AG04450 (cell line): ENCODE results near the gene C2CD2. TPM values are rescaled to one million over a fixed set of nuclear protein-coding genes. Genes with fewer than 3 reads are reported as not detected.

Source experiments
- CTCF ChIA-PET: fragments of 300-600, 350-600 bp; formaldehyde crosslinking; extraction: SDS; loops from one replicate; lab custom pipeline; 2022; ENCODE audit warnings: antibody characterized with exemption, inconsistent platforms; lab: Charles Lee
- POLR2A ChIA-PET: fragments of 350-600 bp; formaldehyde crosslinking; extraction: SDS; loops from one replicate; lab custom pipeline; 2021; ENCODE audit warnings: antibody characterized with exemption, inconsistent platforms; lab: Yijun Ruan, JAX
- DNase-seq: peaks from one replicate; pipeline ENCODE4 v3.0.0-alpha.2; 2011; ENCODE audit warnings: low read depth, low spot score
- H3K27ac ChIP-seq: one replicate; pipeline ENCODE4 v1.5.1; 2012; ENCODE audit warnings: low read depth, low read length, control low read depth
- H3K27me3 ChIP-seq: one replicate; pipeline ENCODE4 v1.6.0; 2012; ENCODE audit warnings: low read length; ENCODE audit not compliant: control insufficient read depth, insufficient read depth
- H3K4me3 ChIP-seq: 2 replicates; pipeline ENCODE4 v1.5.1; 2011; ENCODE audit warnings: mild to moderate bottlenecking, low read depth, low read length, control low read depth
- H3K9me3 ChIP-seq: 2 replicates; pipeline ENCODE4 v1.5.1; 2012; ENCODE audit warnings: low read length; ENCODE audit not compliant: control insufficient read depth, insufficient read depth
- polyA plus RNA-seq: library from polyadenylated mRNA; depleted of rRNA; stranded (reverse); fragments of >200 nt; gene quantifications from 2 replicates; pipeline ENCODE4 v1.2.3, GENCODE V29; 2011
- TF ChIP-seq, protein P1 (sequence below): IDR thresholded peaks from 2 replicates; pipeline ENCODE4 v1.5.1; 2011; ENCODE audit warnings: low read depth, low read length, control low read depth, inconsistent platforms

Gene C2CD2
- polyA plus RNA-seq, 1 experiment: 25.4 TPM

DNA sequence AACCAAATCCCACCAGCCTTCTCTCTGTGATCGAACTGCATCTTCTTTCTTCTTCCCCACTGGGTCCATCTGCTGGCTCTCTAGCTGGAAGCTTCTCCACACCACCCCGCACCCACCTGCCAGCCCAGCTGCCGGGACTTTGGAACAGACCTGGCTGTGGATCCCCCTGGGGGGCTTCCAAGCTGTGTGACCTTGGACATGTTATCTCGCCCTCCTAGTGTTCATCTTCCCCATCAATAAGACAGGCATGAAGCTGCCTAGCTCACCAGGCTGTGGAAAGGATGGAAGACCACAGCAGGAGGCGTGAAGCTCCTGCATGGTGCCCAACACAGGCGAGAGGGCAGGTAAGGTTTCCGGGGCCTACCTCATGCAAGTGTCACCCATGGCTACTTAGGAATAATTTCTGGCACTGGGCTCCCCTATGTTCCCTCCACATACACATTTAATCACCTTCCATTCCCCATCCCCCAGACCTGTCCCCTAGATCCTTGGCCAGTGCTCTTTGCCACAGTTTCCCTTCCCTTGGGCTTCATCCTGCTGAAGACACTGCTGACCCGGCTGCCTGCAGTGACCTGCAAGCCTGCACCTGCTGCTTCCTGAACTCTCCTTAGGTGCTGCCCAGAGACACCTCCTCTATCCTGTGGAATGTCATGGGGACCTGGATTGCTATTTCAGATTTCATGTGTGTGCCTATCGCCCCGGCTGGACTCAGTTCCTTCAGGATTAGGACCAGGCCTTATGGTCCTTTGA, 13.2 kb upstream of the C2CD2 start:
- peaks cover 7% of the 10 kb centered on the region for H3K27me3 ChIP-seq
- ChIA-PET POLR2A (interaction anchor here (0.6 kb wide), 1 partner anchor 31 kb away, joined by 3 read pairs; no protein-coding TSS in a partner anchor), CTCF (no interaction called here)
- DNase-seq: no peak
- no peak overlapping the region for H3K27ac ChIP-seq
- H3K9me3 ChIP-seq: no peaks in the 10 kb centered on the region; the same call in 1 of the 2 replicates
- no peak overlapping the region for H3K4me3 ChIP-seq
- TF ChIP-seq, protein P1, sequence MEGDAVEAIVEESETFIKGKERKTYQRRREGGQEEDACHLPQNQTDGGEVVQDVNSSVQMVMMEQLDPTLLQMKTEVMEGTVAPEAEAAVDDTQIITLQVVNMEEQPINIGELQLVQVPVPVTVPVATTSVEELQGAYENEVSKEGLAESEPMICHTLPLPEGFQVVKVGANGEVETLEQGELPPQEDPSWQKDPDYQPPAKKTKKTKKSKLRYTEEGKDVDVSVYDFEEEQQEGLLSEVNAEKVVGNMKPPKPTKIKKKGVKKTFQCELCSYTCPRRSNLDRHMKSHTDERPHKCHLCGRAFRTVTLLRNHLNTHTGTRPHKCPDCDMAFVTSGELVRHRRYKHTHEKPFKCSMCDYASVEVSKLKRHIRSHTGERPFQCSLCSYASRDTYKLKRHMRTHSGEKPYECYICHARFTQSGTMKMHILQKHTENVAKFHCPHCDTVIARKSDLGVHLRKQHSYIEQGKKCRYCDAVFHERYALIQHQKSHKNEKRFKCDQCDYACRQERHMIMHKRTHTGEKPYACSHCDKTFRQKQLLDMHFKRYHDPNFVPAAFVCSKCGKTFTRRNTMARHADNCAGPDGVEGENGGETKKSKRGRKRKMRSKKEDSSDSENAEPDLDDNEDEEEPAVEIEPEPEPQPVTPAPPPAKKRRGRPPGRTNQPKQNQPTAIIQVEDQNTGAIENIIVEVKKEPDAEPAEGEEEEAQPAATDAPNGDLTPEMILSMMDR: no peak

DNA sequence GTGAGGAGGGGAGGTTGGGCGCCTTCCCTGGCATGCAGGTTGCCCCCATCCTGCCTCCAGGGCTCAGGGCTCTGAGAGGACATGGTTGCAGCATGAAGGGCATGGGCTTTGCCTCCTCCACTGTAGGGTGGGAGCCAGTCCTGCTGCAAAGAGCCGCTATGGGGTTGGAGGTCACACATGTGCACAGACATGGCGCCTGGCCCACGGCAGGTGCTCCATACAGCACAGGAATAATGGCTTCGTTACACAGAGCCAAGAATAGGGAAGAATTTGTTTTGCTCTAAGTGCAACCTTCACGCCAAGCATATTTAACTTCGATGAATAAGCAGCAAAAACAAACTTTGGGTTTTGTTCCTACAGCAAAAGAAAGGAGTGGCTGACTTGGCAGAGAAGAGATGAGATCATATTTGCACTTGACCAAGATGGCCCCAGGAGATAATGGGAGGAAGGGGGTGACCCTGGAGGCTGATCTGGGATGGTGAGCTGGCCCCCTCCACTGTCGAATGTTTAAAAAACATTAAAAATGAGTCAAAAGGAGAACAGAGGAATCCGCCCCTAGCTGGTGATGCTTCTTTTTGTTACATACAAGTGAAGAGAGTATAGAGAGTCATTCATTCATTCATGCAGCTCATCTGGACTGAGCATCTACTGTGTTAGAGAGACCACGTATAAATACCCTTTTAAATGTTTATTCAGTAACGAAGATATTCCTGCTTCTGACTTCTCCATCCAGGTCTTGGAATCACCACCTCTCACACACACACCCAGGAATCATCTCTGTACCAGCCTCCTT, 12.4 kb upstream of the C2CD2 start:
- no peak for DNase-seq
- no peak overlapping the region for H3K4me3 ChIP-seq
- POLR2A ChIA-PET: interaction anchor here (0.6 kb wide), 1 partner anchor 31 kb away, joined by 3 read pairs; no protein-coding TSS in a partner anchor
- no peak overlapping the region for H3K27ac ChIP-seq
- H3K27me3 ChIP-seq: peaks cover 7% of the 10 kb centered on the region
- TF ChIP-seq, protein P1: no peak
- H3K9me3 ChIP-seq: no peaks in the 10 kb centered on the region; the same call in 1 of the 2 replicates
- CTCF ChIA-PET: no interaction called here

DNA sequence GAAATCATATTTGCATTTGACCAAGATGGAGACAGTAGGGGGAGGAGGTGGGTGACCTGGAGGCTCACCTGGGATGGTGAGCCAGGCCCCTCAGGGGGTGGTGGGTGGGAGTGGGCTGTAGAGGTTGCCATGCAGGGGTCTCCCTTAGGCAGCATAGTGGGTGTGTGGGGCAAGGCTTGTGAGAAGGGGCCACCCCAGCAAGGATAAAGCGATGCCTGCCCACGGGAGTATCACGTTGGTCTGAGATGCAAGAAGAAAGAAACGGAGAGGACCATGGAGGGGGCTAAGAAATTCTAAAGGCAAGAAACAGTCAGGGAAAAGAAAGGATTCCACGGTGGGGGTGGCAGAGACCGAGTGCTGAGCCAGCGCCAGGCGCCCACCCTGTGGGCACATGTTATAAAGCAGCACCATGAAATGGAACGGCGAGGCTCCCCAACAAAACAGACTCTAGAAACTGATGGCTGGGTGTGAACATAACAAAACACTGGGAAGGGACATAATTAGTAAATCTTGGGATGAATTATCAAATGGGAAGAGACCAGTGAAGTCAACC, 11.7 kb upstream of the C2CD2 start:
- Histone ChIP-seq H3K9me3 (no peaks in the 10 kb centered on the region; the same call in 1 of the 2 replicates), H3K27ac (no peak overlapping the region), H3K4me3 (no peak overlapping the region), H3K27me3 (peaks cover 3% of the 10 kb centered on the region)
- no peak for DNase-seq
- TF ChIP-seq, protein P1: no peak
- CTCF ChIA-PET: no interaction called here
- POLR2A ChIA-PET: no interaction called here

DNA sequence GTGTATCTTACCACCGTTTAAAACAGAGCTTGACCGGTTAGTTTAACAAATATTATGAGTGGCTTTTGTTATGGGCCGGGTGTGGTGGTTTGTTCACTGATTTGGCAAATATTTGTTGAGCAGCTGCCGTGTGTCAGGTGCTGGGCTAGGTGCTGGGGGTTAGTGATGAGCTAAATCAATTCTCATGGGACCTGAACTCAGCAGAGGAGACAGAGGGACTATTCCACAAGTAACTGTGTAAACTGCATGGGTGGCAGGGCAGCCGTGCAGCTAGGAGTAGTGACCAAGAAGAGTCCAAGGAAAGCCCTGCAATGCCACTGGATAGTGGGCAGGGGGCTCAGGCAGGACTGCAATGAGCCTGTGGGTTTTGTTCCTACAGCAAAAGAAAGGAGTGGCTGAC, 11.2 kb upstream of the C2CD2 start:
- Histone ChIP-seq H3K4me3 (no peak overlapping the region), H3K9me3 (no peaks in the 10 kb centered on the region; the same call in 1 of the 2 replicates), H3K27me3 (peaks cover 3% of the 10 kb centered on the region), H3K27ac (no peak overlapping the region)
- POLR2A ChIA-PET: no interaction called here
- DNase-seq: no peak
- CTCF ChIA-PET: no interaction called here
- TF ChIP-seq, protein P1: no peak

DNA sequence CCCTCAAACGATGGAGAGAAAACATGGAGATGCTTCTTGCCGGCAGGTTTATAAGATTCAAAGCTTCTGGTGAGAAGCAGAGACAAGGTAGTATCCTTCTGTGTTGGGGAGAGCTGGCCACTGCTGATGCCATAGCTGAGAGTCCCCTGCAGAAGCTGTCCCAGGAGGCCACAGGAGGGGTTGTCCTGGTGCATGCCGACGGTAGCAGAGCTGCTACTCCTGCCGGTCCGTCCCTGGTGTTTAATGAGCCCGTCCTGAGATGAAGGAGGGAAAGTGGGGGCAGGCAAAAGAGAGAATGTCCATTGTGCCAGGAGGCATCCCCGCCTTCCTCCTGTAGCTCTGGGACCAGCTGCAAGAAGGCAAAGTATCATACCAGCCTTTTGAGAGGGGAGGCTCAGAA, 10.4 kb upstream of the C2CD2 start:
- CTCF ChIA-PET: no interaction called here
- TF ChIP-seq, protein P1: no peak
- Histone ChIP-seq H3K9me3 (no peaks in the 10 kb centered on the region; the same call in 1 of the 2 replicates), H3K4me3 (no peak overlapping the region), H3K27ac (no peak overlapping the region), H3K27me3 (peaks cover 3% of the 10 kb centered on the region)
- POLR2A ChIA-PET: no interaction called here
- no peak for DNase-seq
